Measurements from ENCODE around the gene CNOT3.
"Not testable (repeated sequence)": the region's sequence is repeated elsewhere in the genome, so short reads cannot be mapped to it uniquely, and the experiment has no call there.

GRCh38 chr19:54194463-54194862 is 56.9 kb downstream of the CNOT3 start:
- not testable (repeated sequence) for TF ChIP-seq CTCF (IDR thresholded peaks at IDR 0.05; ENCODE audit: poor library complexity); EZH2phosphoT487 (IDR thresholded peaks at IDR 0.05; ENCODE audit: low read depth, severe bottlenecking, unreplicated experiment)
